H1 (cell line): Measurements from ENCODE around the gene PERCC1. TPM values are rescaled to one million over a fixed set of nuclear protein-coding genes. Genes with fewer than 3 reads are reported as not detected.

Experiments
- CTCF ChIA-PET: fragments of 300-600 bp; sonication (Branson Sonifier 250); formaldehyde crosslinking; loops from one replicate; lab custom pipeline; 2021; ENCODE audit not compliant: partially characterized antibody; lab: Charles Lee
- POLR2A ChIA-PET: fragments of 300-600 bp; sonication (Branson Sonifier 250); formaldehyde crosslinking; loops from one replicate; lab custom pipeline; 2021; ENCODE audit warnings: inconsistent platforms; ENCODE audit not compliant: partially characterized antibody; lab: Charles Lee
- DNase-seq, 2 experiments: peaks; one replicate each; pipeline versions ENCODE4 v3.0.0 to v3.0.0-alpha.2; 2010 to 2022; ENCODE audit warnings: low spot score in 2 of 2, low read depth in 1 of 2, mixed read lengths in 1 of 2
- FAIRE-seq: peaks from 2 replicates; lab custom pipeline; 2011; peaks lifted over from hg19 to GRCh38; lab: Jason Lieb, UNC
- H2AFZ ChIP-seq: 2 replicates; pipeline ENCODE4 v1.8.1; 2012; ENCODE audit warnings: low read length, inconsistent platforms
- H2AK5ac ChIP-seq: 2 replicates; pipeline ENCODE4 v1.6.1; 2013; ENCODE audit warnings: low read depth, low read length
- H2BK120ac ChIP-seq: replicated peaks from 2 replicates; pipeline ENCODE3; 2013; ENCODE audit warnings: low read depth, low read length, inconsistent platforms
- H2BK12ac ChIP-seq: 2 replicates; pipeline ENCODE4 v1.6.1; 2013; ENCODE audit warnings: low read depth, low read length
- H2BK15ac ChIP-seq: 2 replicates; pipeline ENCODE4 v1.6.1; 2013; ENCODE audit warnings: low read length
- H2BK20ac ChIP-seq: 2 replicates; pipeline ENCODE4 v1.6.1; 2013; ENCODE audit warnings: low read length
- H2BK5ac ChIP-seq: 2 replicates; pipeline ENCODE4 v1.6.1; 2013; ENCODE audit warnings: low read depth, low read length
- H3K14ac ChIP-seq: 2 replicates; pipeline ENCODE4 v1.6.1; 2013; ENCODE audit warnings: inconsistent platforms; ENCODE audit not compliant: insufficient read length
- H3K18ac ChIP-seq: 2 replicates; pipeline ENCODE4 v1.6.1; 2013; ENCODE audit warnings: low read length; ENCODE audit errors: extremely low read depth
- H3K23ac ChIP-seq: 2 replicates; pipeline ENCODE4 v1.6.1; 2013; ENCODE audit warnings: inconsistent platforms; ENCODE audit not compliant: insufficient read length
- H3K23me2 ChIP-seq: 2 replicates; pipeline ENCODE4 v1.6.1; 2013; ENCODE audit warnings: low read depth, low read length
- H3K27ac ChIP-seq: 2 replicates; pipeline ENCODE4 v1.6.1; 2011; ENCODE audit warnings: low read depth, low read length, inconsistent platforms
- H3K27me3 ChIP-seq, 4 experiments: replicated peaks in 1 of 4; 1 replicate in 1 of 4; 2 replicates in 3 of 4; pipeline versions ENCODE4 v1.6.1 to v1.8.1; 2011 to 2013; ENCODE audit warnings: low read length in 3 of 4, mild to moderate bottlenecking in 3 of 4, inconsistent platforms in 2 of 4, mixed read lengths in 2 of 4, moderate library complexity in 1 of 4; ENCODE audit not compliant: control insufficient read depth in 3 of 4, insufficient read depth in 3 of 4; ENCODE audit errors: extremely low read depth in 1 of 4
- H3K36me3 ChIP-seq, 4 experiments: 2 replicates each; pipeline versions ENCODE4 v1.6.1 to v1.8.1; 2011 to 2013; ENCODE audit warnings: mild to moderate bottlenecking in 4 of 4, low read length in 3 of 4, moderate library complexity in 2 of 4, control low read depth in 1 of 4, inconsistent platforms in 1 of 4; ENCODE audit not compliant: insufficient read depth in 4 of 4, control insufficient read depth in 2 of 4
- H3K4ac ChIP-seq: replicated peaks from 2 replicates; pipeline ENCODE3; 2013; ENCODE audit warnings: low read length, low read depth, mixed read lengths, inconsistent platforms; ENCODE audit not compliant: insufficient read length
- H3K4me1 ChIP-seq, 4 experiments: replicated peaks in 1 of 4; 1 replicate in 1 of 4; 2 replicates in 3 of 4; pipeline versions ENCODE4 v1.6.1 to v1.8.1; 2011 to 2013; ENCODE audit warnings: low read length in 3 of 4, inconsistent platforms in 2 of 4, mixed read lengths in 1 of 4; ENCODE audit not compliant: insufficient read depth in 4 of 4, control insufficient read depth in 3 of 4
- H3K4me2 ChIP-seq, 2 experiments: 2 replicates each; pipeline versions ENCODE4 v1.6.1 to v1.8.1; 2011 to 2013; ENCODE audit warnings: low read depth in 2 of 2, low read length in 2 of 2, control low read depth in 1 of 2, inconsistent platforms in 1 of 2, mild to moderate bottlenecking in 1 of 2; ENCODE audit not compliant: insufficient read depth in 1 of 2
- H3K4me3 ChIP-seq, 4 experiments: fragments of 200-600, 300-600 bp in 1 of 4; sonication (generic), shearing (Covaris generic), sonication (Bioruptor Twin) in 1 of 4; 2 replicates each; pipeline versions ENCODE4 v1.5.1 to v1.8.1; 2011 to 2016; ENCODE audit warnings: low read length in 4 of 4, low read depth in 3 of 4, control low read depth in 2 of 4, inconsistent platforms in 2 of 4, mild to moderate bottlenecking in 2 of 4, mixed read lengths in 1 of 4, moderate library complexity in 1 of 4; ENCODE audit not compliant: insufficient read depth in 2 of 4; ENCODE audit errors: extremely low read depth in 1 of 4
- H3K56ac ChIP-seq: replicated peaks from 2 replicates; pipeline ENCODE3; 2013; ENCODE audit warnings: low read depth, mild to moderate bottlenecking, mixed read lengths, low read length, inconsistent platforms; ENCODE audit not compliant: insufficient read length
- H3K79me1 ChIP-seq: 2 replicates; pipeline ENCODE4 v1.6.1; 2013; ENCODE audit warnings: low read depth, low read length, control low read depth
- H3K79me2 ChIP-seq, 2 experiments: 2 replicates each; pipeline versions ENCODE4 v1.6.1 to v1.8.1; 2012 to 2013; ENCODE audit warnings: low read length in 2 of 2, mild to moderate bottlenecking in 2 of 2, inconsistent platforms in 1 of 2; ENCODE audit not compliant: insufficient read depth in 2 of 2, control insufficient read depth in 1 of 2
- H3K9ac ChIP-seq, 4 experiments: replicated peaks in 1 of 4; 1 replicate in 1 of 4; 2 replicates in 3 of 4; pipeline versions ENCODE4 v1.6.1 to v1.8.1; 2011 to 2013; ENCODE audit warnings: low read depth in 3 of 4, low read length in 3 of 4, control low read depth in 2 of 4, mild to moderate bottlenecking in 2 of 4, moderate library complexity in 2 of 4, inconsistent platforms in 1 of 4; ENCODE audit errors: extremely low read depth in 1 of 4
- H3K9me3 ChIP-seq, 2 experiments: 2 replicates each; pipeline versions ENCODE4 v1.6.1 to v1.8.1; 2012 to 2013; ENCODE audit warnings: mild to moderate bottlenecking in 2 of 2, moderate library complexity in 2 of 2, control low read depth in 1 of 2, inconsistent platforms in 1 of 2, low read depth in 1 of 2, low read length in 1 of 2, mixed read lengths in 1 of 2; ENCODE audit not compliant: insufficient read depth in 2 of 2
- H4K20me1 ChIP-seq, 2 experiments: replicated peaks in 1 of 2; 2 replicates each; pipeline versions ENCODE3 to v1.8.1; 2011 to 2013; ENCODE audit warnings: inconsistent platforms in 2 of 2, low read length in 2 of 2, mild to moderate bottlenecking in 1 of 2; ENCODE audit not compliant: insufficient read depth in 2 of 2, control insufficient read depth in 1 of 2
- H4K5ac ChIP-seq: 2 replicates; pipeline ENCODE4 v1.6.1; 2013; ENCODE audit warnings: low read length, low read depth, mixed read lengths, inconsistent platforms; ENCODE audit not compliant: insufficient read length
- H4K8ac ChIP-seq: 2 replicates; pipeline ENCODE4 v1.8.0; 2013; ENCODE audit warnings: mild to moderate bottlenecking, moderate library complexity, low read length, inconsistent platforms; ENCODE audit not compliant: insufficient read depth; ENCODE audit errors: extremely low read depth
- H4K91ac ChIP-seq: replicated peaks from 2 replicates; pipeline ENCODE3; 2013; ENCODE audit warnings: low read length, mixed read lengths, inconsistent platforms; ENCODE audit not compliant: insufficient read length
- ASH2L ChIP-seq: fragments of 200-600, 300-600 bp; sonication (generic); IDR thresholded peaks from one replicate; pipeline ENCODE4 v1.7.1; 2017; ENCODE audit warnings: low read length
- CEBPB ChIP-seq: IDR thresholded peaks from 2 replicates; pipeline ENCODE4 v1.6.1; 2012; ENCODE audit warnings: low read depth, low read length
- CHD2 ChIP-seq: IDR thresholded peaks from 2 replicates; pipeline ENCODE4 v1.6.1; 2012; ENCODE audit warnings: low read length, improper control_type of control experiment
- EZH2 ChIP-seq: fragments of 200-600 bp; sonication (generic); IDR thresholded peaks from 2 replicates; pipeline ENCODE4 v1.7.1; 2012; ENCODE audit warnings: low read depth, mild to moderate bottlenecking, moderate library complexity, low read length, inconsistent platforms; ENCODE audit not compliant: severe bottlenecking
- FOSL1 ChIP-seq: IDR thresholded peaks from 2 replicates; pipeline ENCODE4 v1.6.1; 2011; ENCODE audit warnings: mild to moderate bottlenecking, low read depth, low read length, moderate library complexity; ENCODE audit not compliant: insufficient read depth
- GABPA ChIP-seq: IDR thresholded peaks from 2 replicates; pipeline ENCODE4 v1.6.1; 2011; ENCODE audit warnings: mild to moderate bottlenecking, low read length, moderate library complexity, borderline replicate concordance; ENCODE audit not compliant: insufficient read depth
- HDAC2 ChIP-seq, 2 experiments: fragments of 300-600 bp in 1 of 2; sonication (generic) in 1 of 2; IDR thresholded peaks; 2 replicates each; pipeline ENCODE4 v1.6.1; 2011 to 2012; ENCODE audit warnings: low read depth in 2 of 2, low read length in 2 of 2, mild to moderate bottlenecking in 2 of 2, moderate library complexity in 2 of 2, borderline replicate concordance in 1 of 2, inconsistent platforms in 1 of 2
- JUND ChIP-seq: IDR thresholded peaks from 2 replicates; pipeline ENCODE4 v1.6.1; 2011; ENCODE audit warnings: mild to moderate bottlenecking, improper control_type of control experiment, low read length
- KDM1A ChIP-seq: fragments of 200-600, 300-600 bp; sonication (generic); IDR thresholded peaks from 2 replicates; pipeline ENCODE4 v1.7.1; 2016; ENCODE audit warnings: mild to moderate bottlenecking, low read length, borderline replicate concordance
- NANOG ChIP-seq: IDR thresholded peaks from 2 replicates; pipeline ENCODE4 v1.6.1; 2011; ENCODE audit warnings: low read length, low read depth, mild to moderate bottlenecking, inconsistent platforms; ENCODE audit not compliant: insufficient read depth, poor library complexity, severe bottlenecking
- POLR2A ChIP-seq, 2 experiments: IDR thresholded peaks; 1 replicate in 1 of 2; 2 replicates in 1 of 2; pipeline ENCODE4 v1.6.1; 2011; ENCODE audit warnings: low read depth in 2 of 2, low read length in 2 of 2, mild to moderate bottlenecking in 2 of 2; ENCODE audit errors: control extremely low read depth in 1 of 2
- POLR2AphosphoS5 ChIP-seq: IDR thresholded peaks from 2 replicates; pipeline ENCODE4 v1.6.1; 2011; ENCODE audit warnings: low read depth, low read length
- SIN3A ChIP-seq, 2 experiments: IDR thresholded peaks in 1 of 2; conservative IDR thresholded peaks in 1 of 2; 2 replicates each; pipeline ENCODE4 v1.6.1; 2011 to 2012; ENCODE audit warnings: low read length in 2 of 2, improper control_type of control experiment in 1 of 2, low read depth in 1 of 2, mild to moderate bottlenecking in 1 of 2
- TCF12 ChIP-seq: IDR thresholded peaks from 2 replicates; pipeline ENCODE4 v1.6.1; 2011; ENCODE audit warnings: low read depth, mild to moderate bottlenecking, low read length
- TEAD4 ChIP-seq: IDR thresholded peaks from 2 replicates; pipeline ENCODE4 v1.6.1; 2012; ENCODE audit warnings: low read depth, low read length, inconsistent platforms, mixed read lengths
- WGBS, 2 experiments: shearing (Covaris generic) in 1 of 2; methylation state at CpG; one replicate each; pipeline versions ENCODE4 v1.1.6 to v1.1.7; 2013 to 2015; ENCODE audit warnings: low lambda C conversion rate in 2 of 2, mixed read lengths in 2 of 2, inconsistent platforms in 1 of 2, low coverage in 1 of 2, missing lambda C conversion rate in 1 of 2; ENCODE audit not compliant: insufficient replicate concordance in 2 of 2, insufficient coverage in 1 of 2, insufficient read length in 1 of 2; ENCODE audit errors: extremely low coverage in 1 of 2, missing lambda C conversion rate in 1 of 2; 5-methylcytosine and 5-hydroxymethylcytosine counted together
- polyA plus RNA-seq, 7 experiments: library from polyadenylated mRNA; depleted of rRNA in 3 of 7; stranded (reverse) in 5 of 7; unstranded in 2 of 7; fragments of >200 nt in 5 of 7; fragments of 200-250 nt in 2 of 7; gene quantifications; 1 replicate in 5 of 7; 2 replicates in 1 of 7; 4 replicates in 1 of 7; pipeline versions ENCODE4 v1.2.1 to v1.2.3, GENCODE V29; 2011 to 2013; ENCODE audit warnings: missing spikeins in 2 of 7, mixed read lengths in 2 of 7
- total RNA-seq: library from RNA; stranded (reverse); fragmentation: NEBNext Ultra II Directional; extraction: Animal tissue kit (Norgen Biotek cat#: 25700); gene quantifications from 2 replicates; pipeline ENCODE4 v1.2.1, GENCODE V29; 2021

Gene PERCC1
- total and polyA plus RNA-seq, 2 of the 8 experiments (the other 6 are each of a cell fraction or from before 2014, with no cell fraction given), result not detected

DNA sequence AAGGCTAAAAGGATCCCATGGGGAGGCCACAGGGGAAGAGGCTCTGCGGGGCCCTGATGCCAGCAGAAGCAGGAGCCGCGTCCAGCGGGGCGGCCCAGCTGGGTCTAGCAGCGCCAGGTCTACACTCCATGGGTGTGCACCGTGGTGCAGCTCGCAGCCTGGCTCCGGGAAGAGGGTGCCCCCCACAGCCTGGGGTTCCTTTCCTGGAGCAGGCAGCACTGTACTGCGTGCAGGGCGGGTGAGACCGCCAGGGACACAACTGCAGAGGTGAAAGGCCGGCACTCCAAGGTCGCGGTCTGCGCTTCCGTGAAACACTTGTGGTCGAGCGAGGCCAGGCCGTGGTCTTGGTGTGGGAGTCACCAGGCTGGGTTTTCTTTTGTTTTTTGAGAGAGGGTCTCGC is 20.0 kb downstream of the PERCC1 start:
- CTCF ChIA-PET, result interaction anchor here (0.6 to 2.5 kb wide), 8 partner anchors 12 to 54 kb away, joined by 3 to 8 read pairs (median 4); no protein-coding TSS in a partner anchor
- Histone ChIP-seq H3K9me3 (no peaks in the 10 kb centered on the region), H4K5ac (no peak overlapping the region), H3K18ac (no peak overlapping the region), H3K4ac (no peak overlapping the region), H4K20me1 (peaks cover 2 to 14% of the 10 kb centered on the region in 2 experiments), H3K27ac (no peak overlapping the region), H2BK12ac (no peak overlapping the region), H3K36me3 (peaks cover 0 to 49% (median 12%) of the 10 kb centered on the region in 4 experiments; a peak in 5 of 8 replicates), H3K56ac (no peak overlapping the region), H3K79me1 (no peaks in the 10 kb centered on the region), H3K14ac (no peak overlapping the region), H3K27me3 (no peaks in the 10 kb centered on the region), H2BK120ac (no peak overlapping the region), H3K23me2 (no peaks in the 10 kb centered on the region), H3K4me3 (no peak overlapping the region), H4K91ac (no peak overlapping the region), H3K4me2 (no peak overlapping the region), H2AFZ (no peak overlapping the region), H3K4me1 (no peaks in the 10 kb centered on the region), H2AK5ac (no peak overlapping the region), H2BK5ac (no peak overlapping the region), H3K23ac (no peak overlapping the region), H2BK15ac (no peak overlapping the region), H3K9ac (no peak overlapping the region), H2BK20ac (no peak overlapping the region), H3K79me2 (no peaks in the 10 kb centered on the region), H4K8ac (no peak overlapping the region)
- WGBS, 2 experiments, result 93% methylated on average over 16 of the region's 21 CpGs; no CpG with 5 or more reads in 1 of the 2 experiments
- POLR2A ChIA-PET, result interaction anchor here (0.9 to 1.2 kb wide), 2 partner anchors 19 to 22 kb away, joined by 3 read pairs; no protein-coding TSS in a partner anchor
- DNase-seq (no peak), FAIRE-seq (no peak)
- TF ChIP-seq POLR2AphosphoS5 (no peak), NANOG (no peak), TCF12 (no peak), POLR2A (IDR thresholded peaks at IDR 0.05; ENCODE audit: control extremely low read depth in 1 of 2, low read depth in 2 of 2, low read length in 2 of 2) (no peak), EZH2 (no peak), KDM1A (no peak), TEAD4 (no peak), SIN3A (conservative IDR thresholded peaks at IDR 0.05 in 1 of 2, IDR thresholded peaks at IDR 0.05 in 1 of 2; ENCODE audit: low read depth in 1 of 2, low read length in 2 of 2) (no peak), JUND (no peak), GABPA (no peak), FOSL1 (no peak), ASH2L (no peak), CHD2 (no peak), CEBPB (no peak), HDAC2 (IDR thresholded peaks at IDR 0.05; ENCODE audit: borderline replicate concordance in 1 of 2, low read depth in 2 of 2, low read length in 2 of 2) (no peak)
